ENCODE results near the gene ZFR.

DNA sequence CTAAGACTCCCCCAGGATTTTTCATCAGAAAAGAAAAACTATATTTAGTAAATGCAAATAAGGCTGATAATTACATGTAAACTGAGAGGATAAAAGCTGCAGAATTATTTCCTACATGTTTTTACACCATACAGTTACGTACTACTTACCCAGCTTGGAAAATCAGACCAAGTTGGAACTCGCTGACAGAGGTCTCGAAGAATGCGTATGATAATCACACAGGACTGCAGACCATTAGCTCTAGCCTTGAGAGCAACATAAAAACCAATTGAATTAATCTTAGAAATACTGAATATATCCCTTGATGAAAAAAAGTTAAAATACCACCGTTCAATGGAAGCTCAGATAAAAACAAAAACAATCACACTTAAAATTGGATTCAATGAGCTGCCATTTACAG, 65.6 kb downstream of the ZFR start:
- TF ChIP-seq EZH2 (IDR thresholded peaks at IDR 0.05; ENCODE audit: low read length), result no peak
- TF ChIP-seq, protein P1, sequence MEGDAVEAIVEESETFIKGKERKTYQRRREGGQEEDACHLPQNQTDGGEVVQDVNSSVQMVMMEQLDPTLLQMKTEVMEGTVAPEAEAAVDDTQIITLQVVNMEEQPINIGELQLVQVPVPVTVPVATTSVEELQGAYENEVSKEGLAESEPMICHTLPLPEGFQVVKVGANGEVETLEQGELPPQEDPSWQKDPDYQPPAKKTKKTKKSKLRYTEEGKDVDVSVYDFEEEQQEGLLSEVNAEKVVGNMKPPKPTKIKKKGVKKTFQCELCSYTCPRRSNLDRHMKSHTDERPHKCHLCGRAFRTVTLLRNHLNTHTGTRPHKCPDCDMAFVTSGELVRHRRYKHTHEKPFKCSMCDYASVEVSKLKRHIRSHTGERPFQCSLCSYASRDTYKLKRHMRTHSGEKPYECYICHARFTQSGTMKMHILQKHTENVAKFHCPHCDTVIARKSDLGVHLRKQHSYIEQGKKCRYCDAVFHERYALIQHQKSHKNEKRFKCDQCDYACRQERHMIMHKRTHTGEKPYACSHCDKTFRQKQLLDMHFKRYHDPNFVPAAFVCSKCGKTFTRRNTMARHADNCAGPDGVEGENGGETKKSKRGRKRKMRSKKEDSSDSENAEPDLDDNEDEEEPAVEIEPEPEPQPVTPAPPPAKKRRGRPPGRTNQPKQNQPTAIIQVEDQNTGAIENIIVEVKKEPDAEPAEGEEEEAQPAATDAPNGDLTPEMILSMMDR (optimal IDR thresholded peaks at IDR 0.05 in 1 of 3, IDR thresholded peaks at IDR 0.05 in 1 of 3, conservative IDR thresholded peaks at IDR 0.05 in 1 of 3; ENCODE audit: extremely low read depth in 1 of 3, insufficient read depth in 2 of 3, low read length in 3 of 3), result no peak

Measured in keratinocyte (primary cell).